ENCODE measurements around the gene MTRF1. TPM values are rescaled to one million over a fixed set of nuclear protein-coding genes. Genes with fewer than 3 reads are reported as not detected.

MTRF1 gene
- total RNA-seq, 1 donor from 2014 or later = 12.9 TPM

GRCh38 chr13:41212881-41213280 is 50.5 kb downstream of the MTRF1 start:
- DNase-seq (ENCODE audit: extremely low spot score, unreplicated experiment) = no peak
- no peaks in the 10 kb centered on the region for H3K27me3 Mint-ChIP-seq (ENCODE audit: unreplicated experiment)
- TF ChIP-seq, protein P1, sequence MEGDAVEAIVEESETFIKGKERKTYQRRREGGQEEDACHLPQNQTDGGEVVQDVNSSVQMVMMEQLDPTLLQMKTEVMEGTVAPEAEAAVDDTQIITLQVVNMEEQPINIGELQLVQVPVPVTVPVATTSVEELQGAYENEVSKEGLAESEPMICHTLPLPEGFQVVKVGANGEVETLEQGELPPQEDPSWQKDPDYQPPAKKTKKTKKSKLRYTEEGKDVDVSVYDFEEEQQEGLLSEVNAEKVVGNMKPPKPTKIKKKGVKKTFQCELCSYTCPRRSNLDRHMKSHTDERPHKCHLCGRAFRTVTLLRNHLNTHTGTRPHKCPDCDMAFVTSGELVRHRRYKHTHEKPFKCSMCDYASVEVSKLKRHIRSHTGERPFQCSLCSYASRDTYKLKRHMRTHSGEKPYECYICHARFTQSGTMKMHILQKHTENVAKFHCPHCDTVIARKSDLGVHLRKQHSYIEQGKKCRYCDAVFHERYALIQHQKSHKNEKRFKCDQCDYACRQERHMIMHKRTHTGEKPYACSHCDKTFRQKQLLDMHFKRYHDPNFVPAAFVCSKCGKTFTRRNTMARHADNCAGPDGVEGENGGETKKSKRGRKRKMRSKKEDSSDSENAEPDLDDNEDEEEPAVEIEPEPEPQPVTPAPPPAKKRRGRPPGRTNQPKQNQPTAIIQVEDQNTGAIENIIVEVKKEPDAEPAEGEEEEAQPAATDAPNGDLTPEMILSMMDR (IDR thresholded peaks at IDR 0.05) = no peak
- peaks cover 8% of the 10 kb centered on the region for H3K4me1 Mint-ChIP-seq (ENCODE audit: unreplicated experiment)
- peaks cover 3% of the 10 kb centered on the region for H3K36me3 Mint-ChIP-seq (ENCODE audit: unreplicated experiment)
- H3K4me3 Mint-ChIP-seq (ENCODE audit: unreplicated experiment) = no peak overlapping the region
- peaks cover 34% of the 10 kb centered on the region for H3K9me3 Mint-ChIP-seq (ENCODE audit: unreplicated experiment)
- no peak overlapping the region for H3K27ac Mint-ChIP-seq (ENCODE audit: unreplicated experiment)

DNA sequence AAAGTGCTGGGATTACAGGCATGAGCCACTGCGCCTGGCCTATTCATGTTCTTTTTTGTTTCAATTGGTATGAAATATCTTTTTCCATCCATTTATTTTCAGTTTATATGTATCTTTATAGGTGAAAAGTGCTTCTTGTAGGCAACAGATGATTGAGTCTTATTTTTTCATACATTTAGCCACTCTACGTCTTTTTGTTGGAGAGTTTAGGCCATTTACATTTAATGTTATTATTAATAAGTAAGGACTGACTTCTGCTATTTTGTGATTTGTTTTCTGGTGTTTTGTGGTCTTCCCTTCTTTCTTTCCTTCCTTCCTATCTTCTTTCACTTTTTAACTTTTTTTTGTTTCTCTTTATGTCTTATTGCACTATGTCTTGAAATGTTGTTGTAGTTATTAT is 52.3 kb downstream of the MTRF1 start:
- peaks cover 3% of the 10 kb centered on the region for H3K36me3 Mint-ChIP-seq (ENCODE audit: unreplicated experiment)
- no peak overlapping the region for H3K4me3 Mint-ChIP-seq (ENCODE audit: unreplicated experiment)
- TF ChIP-seq, protein P1 (IDR thresholded peaks at IDR 0.05) = no peak
- H3K27me3 Mint-ChIP-seq (ENCODE audit: unreplicated experiment) = no peaks in the 10 kb centered on the region
- DNase-seq (ENCODE audit: extremely low spot score, unreplicated experiment) = no peak
- H3K27ac Mint-ChIP-seq (ENCODE audit: unreplicated experiment) = no peak overlapping the region
- H3K9me3 Mint-ChIP-seq (ENCODE audit: unreplicated experiment) = peaks cover 44% of the 10 kb centered on the region
- H3K4me1 Mint-ChIP-seq (ENCODE audit: unreplicated experiment) = peaks cover 3% of the 10 kb centered on the region

- H3K27ac Mint-ChIP-seq (ENCODE audit: unreplicated experiment) = no peak overlapping the region
- DNase-seq (ENCODE audit: extremely low spot score, unreplicated experiment) = no peak
- TF ChIP-seq, protein P1 (IDR thresholded peaks at IDR 0.05) = no peak
- H3K36me3 Mint-ChIP-seq (ENCODE audit: unreplicated experiment) = peaks cover 3% of the 10 kb centered on the region
- H3K4me3 Mint-ChIP-seq (ENCODE audit: unreplicated experiment) = no peak overlapping the region
- no peaks in the 10 kb centered on the region for H3K27me3 Mint-ChIP-seq (ENCODE audit: unreplicated experiment)
- no peaks in the 10 kb centered on the region for H3K4me1 Mint-ChIP-seq (ENCODE audit: unreplicated experiment)
- peaks cover 38% of the 10 kb centered on the region for H3K9me3 Mint-ChIP-seq (ENCODE audit: unreplicated experiment)
Observed at GRCh38 chr13:41206467-41206866, 56.9 kb downstream of the MTRF1 start.

DNA sequence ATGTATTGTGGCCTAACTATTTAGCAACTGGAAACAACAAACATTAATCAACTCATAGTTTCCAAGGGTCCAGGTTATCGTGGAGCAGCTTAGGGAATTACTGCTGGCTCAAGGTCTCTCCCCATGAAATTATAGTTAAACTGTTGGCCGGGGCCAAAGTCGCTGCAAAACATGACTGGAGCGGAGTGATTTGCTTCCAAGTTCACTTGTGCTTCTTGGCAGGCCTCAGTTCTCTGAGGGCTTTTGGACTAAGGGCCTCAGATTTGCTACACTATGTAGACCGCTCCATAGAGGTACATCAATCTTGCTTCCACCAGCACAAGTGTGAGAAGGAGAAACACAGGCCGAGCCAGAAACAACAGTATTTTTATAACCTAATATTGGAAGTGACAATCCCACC is 59.6 kb downstream of the MTRF1 start:
- no peak for DNase-seq (ENCODE audit: extremely low spot score, unreplicated experiment)
- Mint-ChIP-seq H3K27ac (ENCODE audit: unreplicated experiment) (no peak overlapping the region), H3K9me3 (ENCODE audit: unreplicated experiment) (peaks cover 19% of the 10 kb centered on the region), H3K4me1 (ENCODE audit: unreplicated experiment) (no peaks in the 10 kb centered on the region), H3K4me3 (ENCODE audit: unreplicated experiment) (no peak overlapping the region), H3K36me3 (ENCODE audit: unreplicated experiment) (no peaks in the 10 kb centered on the region), H3K27me3 (ENCODE audit: unreplicated experiment) (no peaks in the 10 kb centered on the region)
- TF ChIP-seq, protein P1 (IDR thresholded peaks at IDR 0.05) = no peak

DNA sequence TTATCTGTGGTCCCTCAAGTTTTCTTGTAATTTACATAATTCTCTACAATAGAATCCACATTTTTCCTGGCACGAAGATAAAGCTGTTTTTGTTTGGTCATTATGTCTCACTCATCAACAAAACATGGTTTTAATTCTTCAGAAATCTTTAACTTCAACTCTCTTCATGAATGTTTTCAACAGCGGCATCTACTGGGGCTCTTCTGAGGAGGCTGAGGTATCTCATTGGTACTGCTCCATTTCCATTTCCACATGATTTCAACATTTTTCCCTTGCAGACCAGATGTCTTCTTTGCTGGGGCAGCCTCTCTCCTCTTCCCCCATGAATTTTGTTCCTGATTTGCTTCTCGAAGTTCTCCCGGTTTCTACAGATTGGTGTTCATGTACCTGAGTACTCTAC is 63.2 kb downstream of the MTRF1 start:
- no peaks in the 10 kb centered on the region for H3K36me3 Mint-ChIP-seq (ENCODE audit: unreplicated experiment)
- no peaks in the 10 kb centered on the region for H3K27me3 Mint-ChIP-seq (ENCODE audit: unreplicated experiment)
- H3K9me3 Mint-ChIP-seq (ENCODE audit: unreplicated experiment) = no peaks in the 10 kb centered on the region
- no peak for DNase-seq (ENCODE audit: extremely low spot score, unreplicated experiment)
- TF ChIP-seq, protein P1 (IDR thresholded peaks at IDR 0.05) = no peak
- no peak overlapping the region for H3K4me3 Mint-ChIP-seq (ENCODE audit: unreplicated experiment)
- H3K4me1 Mint-ChIP-seq (ENCODE audit: unreplicated experiment) = no peaks in the 10 kb centered on the region
- H3K27ac Mint-ChIP-seq (ENCODE audit: unreplicated experiment) = no peak overlapping the region
